GM20000 (cell line): ENCODE data around the gene P2RY8.

Experiments used
- DNase-seq: peaks from one replicate; pipeline ENCODE4 v3.0.0; 2012; ENCODE audit warnings: low spot score
- CTCF ChIP-seq: IDR thresholded peaks from 2 replicates; pipeline ENCODE4 v1.5.1; 2012; ENCODE audit warnings: mild to moderate bottlenecking, control low read depth; ENCODE audit errors: extremely low read depth, missing control alignments

P2RY8 gene

GRCh38 chrX:1425381-1425780, 111.6 kb downstream of the P2RY8 start:
- TF ChIP-seq CTCF = no peak
- no peak for DNase-seq

GRCh38 chrX:1424147-1424851, 112.7 kb downstream of the P2RY8 start:
- TF ChIP-seq CTCF = no peak
- no peak for DNase-seq

GRCh38 chrX:1423215-1423614, 113.8 kb downstream of the P2RY8 start:
- no peak for TF ChIP-seq CTCF
- DNase-seq = no peak

- TF ChIP-seq CTCF = no peak
- DNase-seq = no peak
Observed at GRCh38 chrX:1422135-1422465, 114.9 kb downstream of the P2RY8 start.

- TF ChIP-seq CTCF = no peak
- DNase-seq = no peak
Observed at GRCh38 chrX:1421433-1422134, 115.4 kb downstream of the P2RY8 start.

- no peak for TF ChIP-seq CTCF
Observed at GRCh38 chrX:1420371-1420770, 116.6 kb downstream of the P2RY8 start.

GRCh38 chrX:1419545-1420355, 117.2 kb downstream of the P2RY8 start:
- TF ChIP-seq CTCF = no peak
- no peak for DNase-seq

More at GRCh38 chrX:1420371-1420770, 116.6 kb downstream of the P2RY8 start:
- no peak for DNase-seq
